T-helper 1 cell treated with Interleukin-12 subunit alpha and Interleukin-12 subunit beta and Interleukin-4 antibody, amounts not matched to agents 30 μg/mL and 1 μg/mL, for 36 hours (primary cell): ENCODE measurements around the gene ARL6IP4.

Experiments used
- H3K27ac Mint-ChIP-seq: one replicate; pipeline ENCODE4 v1.8.0; 2021; ENCODE audit warnings: mild to moderate bottlenecking, mixed read lengths
- H3K27me3 Mint-ChIP-seq: one replicate; pipeline ENCODE4 v1.8.0; 2021; ENCODE audit warnings: low read depth, mixed read lengths
- H3K36me3 Mint-ChIP-seq: one replicate; pipeline ENCODE4 v1.8.0; 2021; ENCODE audit warnings: low read depth, mixed read lengths
- H3K4me1 Mint-ChIP-seq: one replicate; pipeline ENCODE4 v1.8.0; 2021; ENCODE audit warnings: low read depth, mixed read lengths
- H3K4me3 Mint-ChIP-seq: one replicate; pipeline ENCODE4 v1.8.0; 2021; ENCODE audit warnings: mild to moderate bottlenecking, moderate library complexity, mixed read lengths
- H3K9me3 Mint-ChIP-seq: one replicate; pipeline ENCODE4 v1.8.0; 2021; ENCODE audit warnings: mixed read lengths

ARL6IP4 gene

DNA sequence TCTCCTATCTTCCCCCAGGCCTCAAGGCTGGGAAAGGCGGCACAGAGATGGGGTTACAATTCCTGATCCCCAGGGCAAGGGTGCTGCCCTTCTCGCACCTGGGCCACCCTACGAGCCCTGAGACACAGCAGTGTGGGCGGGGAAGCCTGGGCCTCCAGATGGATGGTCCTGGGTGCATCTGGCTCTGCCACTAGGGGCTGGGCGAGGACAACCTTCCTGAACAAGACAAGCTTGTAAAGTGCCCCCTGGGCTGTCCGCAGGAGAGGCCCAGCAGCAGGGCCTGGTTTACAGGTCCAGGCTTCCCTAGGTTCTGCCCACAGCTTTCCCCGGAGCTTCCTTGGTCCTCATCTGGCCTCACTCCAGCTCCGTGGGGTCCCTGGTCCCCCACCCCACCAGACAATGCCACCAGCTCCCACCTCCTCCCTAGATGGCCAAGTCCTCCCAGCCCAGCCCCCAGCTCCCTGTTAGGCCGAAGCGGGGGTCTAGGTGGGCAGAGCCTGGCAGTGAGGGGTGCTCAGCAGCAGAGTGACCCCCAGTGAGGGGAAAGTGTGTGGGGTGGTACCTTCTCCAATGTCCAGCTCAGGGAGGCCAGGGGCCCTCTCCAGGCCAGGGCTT, 8.9 kb downstream of the ARL6IP4 start:
- Mint-ChIP-seq H3K36me3 (peaks cover 3% of the 10 kb centered on the region), H3K27me3 (no peaks in the 10 kb centered on the region), H3K4me3 (no peak overlapping the region), H3K9me3 (no peaks in the 10 kb centered on the region), H3K27ac (no peak overlapping the region), H3K4me1 (no peaks in the 10 kb centered on the region)

DNA sequence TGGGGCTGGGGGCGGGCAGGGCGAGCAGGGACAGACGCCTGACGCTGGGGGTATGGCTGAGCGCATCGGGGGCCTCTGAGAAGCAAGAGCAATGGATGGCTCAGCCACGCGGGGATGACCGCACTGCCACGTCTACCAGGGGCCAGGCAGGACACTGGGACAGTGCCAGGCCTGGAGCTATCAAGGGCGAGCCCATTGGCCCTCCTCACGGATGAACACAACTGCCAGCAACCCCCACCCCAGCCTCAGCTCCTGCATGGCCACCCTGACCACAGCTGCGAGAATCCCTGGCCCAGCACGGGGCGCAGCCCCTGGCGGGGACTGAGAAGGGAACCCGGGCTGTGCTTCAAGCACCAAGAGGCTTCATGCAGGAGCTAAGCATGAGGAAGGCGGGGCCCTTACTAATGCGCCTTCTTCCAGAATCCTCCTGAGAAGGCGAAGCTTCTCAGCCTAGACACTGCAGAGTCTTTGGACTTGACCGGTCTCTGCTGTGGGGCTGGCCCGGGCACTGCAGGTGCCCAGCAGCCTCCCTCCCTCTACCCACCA, 9.5 kb downstream of the ARL6IP4 start:
- Mint-ChIP-seq H3K9me3 (no peaks in the 10 kb centered on the region), H3K27ac (no peak overlapping the region), H3K4me1 (no peaks in the 10 kb centered on the region), H3K36me3 (no peaks in the 10 kb centered on the region), H3K27me3 (no peaks in the 10 kb centered on the region), H3K4me3 (no peak overlapping the region)

DNA sequence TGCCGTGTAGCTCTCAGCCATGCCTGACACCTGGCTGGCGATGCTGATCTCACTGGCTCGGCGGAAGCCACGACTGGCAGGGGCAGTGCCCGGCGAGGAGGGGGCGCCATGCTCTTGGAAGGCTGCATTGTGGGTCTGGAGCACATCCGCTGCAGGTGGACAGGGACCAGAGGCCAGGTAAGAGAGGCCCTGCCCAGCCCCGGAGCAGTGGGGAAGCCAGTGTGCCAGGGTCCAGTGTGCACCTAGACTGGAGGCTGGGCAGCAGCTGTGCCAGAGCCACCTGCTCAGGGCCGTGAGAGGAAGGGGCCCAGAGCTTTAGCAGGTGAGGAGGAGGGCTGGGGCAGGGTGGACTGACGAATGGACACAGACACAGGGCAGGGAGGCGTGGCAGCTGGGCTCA, 10.1 kb downstream of the ARL6IP4 start:
- no peak overlapping the region for H3K27ac Mint-ChIP-seq
- H3K4me1 Mint-ChIP-seq: no peaks in the 10 kb centered on the region
- no peak overlapping the region for H3K4me3 Mint-ChIP-seq
- H3K27me3 Mint-ChIP-seq: no peaks in the 10 kb centered on the region
- no peaks in the 10 kb centered on the region for H3K9me3 Mint-ChIP-seq
- H3K36me3 Mint-ChIP-seq: no peaks in the 10 kb centered on the region

DNA sequence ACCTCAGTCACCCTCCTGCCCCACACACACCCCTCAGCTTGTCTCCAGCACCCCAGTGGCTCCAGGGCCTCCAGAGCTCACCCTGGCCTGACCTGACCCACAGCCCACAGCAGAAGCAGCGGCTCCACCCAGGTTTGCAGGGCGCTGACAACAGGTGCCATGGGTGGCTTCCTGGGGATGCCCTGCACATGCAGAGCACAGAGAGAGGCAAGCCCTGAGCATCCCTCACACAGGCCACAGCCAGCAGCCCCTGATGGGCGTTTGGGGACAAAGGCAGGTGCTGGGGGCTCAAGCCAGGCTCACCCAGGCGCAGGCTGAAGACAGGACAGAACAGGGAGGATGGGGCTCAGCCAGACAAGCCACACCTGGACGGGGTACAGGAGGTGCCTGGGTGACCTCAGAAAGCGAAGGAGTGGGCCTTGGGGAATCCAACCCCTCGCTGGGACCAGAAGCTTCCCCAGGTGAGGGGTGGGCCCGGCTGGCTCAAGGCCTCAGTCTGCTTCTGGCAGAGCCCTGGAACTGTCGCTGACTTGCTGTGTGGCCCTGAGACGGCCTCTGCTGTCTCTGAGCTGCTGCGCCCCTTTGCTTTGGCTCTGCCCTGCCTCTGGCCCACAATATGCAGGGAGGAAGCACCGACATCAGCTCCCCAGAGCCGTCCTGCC, 10.6 kb downstream of the ARL6IP4 start:
- no peaks in the 10 kb centered on the region for H3K9me3 Mint-ChIP-seq
- no peak overlapping the region for H3K4me3 Mint-ChIP-seq
- no peaks in the 10 kb centered on the region for H3K27me3 Mint-ChIP-seq
- H3K27ac Mint-ChIP-seq: no peak overlapping the region
- H3K36me3 Mint-ChIP-seq: no peaks in the 10 kb centered on the region
- H3K4me1 Mint-ChIP-seq: no peaks in the 10 kb centered on the region

DNA sequence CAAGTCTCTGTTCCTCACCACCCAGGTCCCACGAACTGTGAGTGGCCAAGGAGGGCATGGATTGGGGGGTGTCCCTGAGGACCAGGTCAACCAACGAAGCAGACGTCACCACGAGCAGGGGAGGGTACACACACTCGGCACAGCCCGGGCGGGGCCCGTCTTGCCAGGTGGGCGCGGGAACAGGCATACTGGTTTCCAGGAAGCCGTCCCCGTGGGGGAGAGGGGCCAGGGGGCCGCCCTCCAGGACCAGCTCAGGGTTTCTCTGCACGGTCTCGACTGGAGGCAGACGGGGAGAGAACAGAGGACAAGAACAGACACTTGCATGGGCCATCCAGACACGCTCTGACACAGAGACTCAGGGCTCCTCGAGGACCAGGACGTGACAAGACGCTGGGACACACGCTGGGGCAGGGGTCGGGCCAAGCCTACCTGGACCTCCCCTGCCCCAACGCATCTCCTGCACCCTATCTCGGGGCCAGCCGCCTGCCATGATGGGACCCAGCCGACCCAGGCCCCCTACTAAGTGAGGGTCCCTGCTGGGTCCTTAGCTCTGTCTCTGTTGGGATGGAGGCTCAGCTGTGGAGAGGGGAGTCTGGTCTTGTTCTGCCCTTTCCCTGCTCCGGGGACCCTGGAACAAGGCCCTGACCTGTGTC, 11.3 kb downstream of the ARL6IP4 start:
- H3K9me3 Mint-ChIP-seq: no peaks in the 10 kb centered on the region
- no peak overlapping the region for H3K4me3 Mint-ChIP-seq
- H3K27ac Mint-ChIP-seq: no peak overlapping the region
- H3K4me1 Mint-ChIP-seq: no peaks in the 10 kb centered on the region
- H3K36me3 Mint-ChIP-seq: no peaks in the 10 kb centered on the region
- H3K27me3 Mint-ChIP-seq: no peaks in the 10 kb centered on the region

DNA sequence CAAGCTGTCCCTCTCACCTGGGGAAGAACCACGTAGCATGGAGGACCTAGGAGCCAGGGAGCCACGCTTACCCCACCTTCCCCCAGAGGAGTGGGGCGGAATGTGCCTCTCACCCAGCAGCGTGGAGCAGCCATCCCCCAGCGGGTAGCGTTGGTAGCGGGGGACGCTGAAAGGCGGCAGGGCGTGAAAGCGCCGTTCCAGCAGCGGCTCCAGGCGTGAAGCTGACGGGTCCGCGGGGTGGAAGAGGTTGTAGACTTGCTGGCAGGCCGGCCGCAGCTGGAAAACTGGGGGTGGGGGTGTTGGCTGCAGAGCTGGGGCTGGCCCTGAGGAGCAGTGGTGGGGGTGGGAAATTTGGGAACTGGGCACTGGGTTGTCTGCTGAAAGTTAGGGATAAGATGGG, 11.9 kb downstream of the ARL6IP4 start:
- Mint-ChIP-seq H3K36me3 (no peaks in the 10 kb centered on the region), H3K4me3 (no peak overlapping the region), H3K27ac (no peak overlapping the region), H3K4me1 (no peaks in the 10 kb centered on the region), H3K9me3 (no peaks in the 10 kb centered on the region), H3K27me3 (no peaks in the 10 kb centered on the region)

DNA sequence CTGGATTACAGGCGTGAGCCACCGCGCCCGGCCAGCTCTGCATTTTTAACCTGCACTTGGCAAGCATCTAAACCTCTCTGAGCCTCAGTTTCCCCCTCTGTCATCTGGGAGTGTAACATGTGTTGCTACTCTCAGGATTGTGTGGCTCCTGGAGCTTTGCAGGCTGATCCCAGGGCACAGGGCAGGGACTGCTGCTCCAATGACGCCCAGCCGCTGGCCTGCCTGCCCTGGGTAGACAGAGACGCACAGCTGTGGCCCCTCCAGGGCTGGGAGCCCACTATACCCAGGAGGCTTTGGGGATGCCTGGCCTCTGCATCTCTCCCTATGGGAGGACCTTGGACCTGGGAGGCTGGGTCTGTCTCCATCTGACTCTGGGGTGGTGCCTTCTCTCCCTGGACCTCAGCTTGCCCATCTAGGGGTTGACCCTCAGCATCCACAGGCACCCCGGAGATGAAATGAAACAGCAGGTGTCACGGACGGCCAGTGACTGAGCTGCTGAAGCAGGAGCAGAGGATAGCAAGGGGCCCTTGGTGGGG, 13.7 kb downstream of the ARL6IP4 start:
- no peaks in the 10 kb centered on the region for H3K36me3 Mint-ChIP-seq
- H3K4me3 Mint-ChIP-seq: no peak overlapping the region
- H3K9me3 Mint-ChIP-seq: no peaks in the 10 kb centered on the region
- H3K27me3 Mint-ChIP-seq: no peaks in the 10 kb centered on the region
- no peaks in the 10 kb centered on the region for H3K4me1 Mint-ChIP-seq
- no peak overlapping the region for H3K27ac Mint-ChIP-seq

DNA sequence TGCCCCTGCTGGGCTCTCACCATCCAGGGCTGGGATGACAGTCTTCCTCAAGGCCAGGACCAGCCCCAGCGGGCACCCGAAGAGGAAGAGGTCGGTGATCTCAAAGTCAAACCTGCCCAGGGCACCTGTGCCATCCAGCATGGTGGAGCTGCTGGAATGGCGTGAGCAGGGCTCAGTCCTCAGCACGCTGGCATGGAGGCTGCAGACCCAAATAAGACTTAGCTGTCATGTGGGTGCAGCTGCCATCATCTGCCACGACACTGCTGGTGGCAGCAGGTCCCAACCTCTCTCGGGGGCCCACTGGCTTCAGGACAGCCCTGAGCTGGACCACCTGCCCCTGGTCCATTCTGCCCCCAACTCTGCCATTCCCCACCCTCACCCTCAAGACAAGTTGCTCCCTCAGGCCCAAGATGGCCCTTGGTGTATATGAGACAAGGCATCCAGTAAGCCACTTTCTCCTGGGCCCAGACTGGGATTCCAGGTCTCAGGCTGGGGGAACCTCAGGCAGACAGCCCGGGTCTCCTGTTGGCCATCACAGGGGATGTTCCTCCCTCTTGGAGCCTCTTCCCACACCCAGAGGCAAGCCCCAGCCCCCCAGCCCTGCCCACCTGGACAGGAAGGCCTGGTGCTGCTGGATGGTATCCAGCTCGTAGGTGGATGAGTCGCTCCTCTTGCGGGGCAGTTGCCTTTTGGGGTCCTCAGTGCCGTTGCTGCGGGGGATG, 14.5 kb downstream of the ARL6IP4 start:
- no peaks in the 10 kb centered on the region for H3K27me3 Mint-ChIP-seq
- no peak overlapping the region for H3K4me3 Mint-ChIP-seq
- no peaks in the 10 kb centered on the region for H3K9me3 Mint-ChIP-seq
- H3K27ac Mint-ChIP-seq: no peak overlapping the region
- no peaks in the 10 kb centered on the region for H3K36me3 Mint-ChIP-seq
- H3K4me1 Mint-ChIP-seq: no peaks in the 10 kb centered on the region

DNA sequence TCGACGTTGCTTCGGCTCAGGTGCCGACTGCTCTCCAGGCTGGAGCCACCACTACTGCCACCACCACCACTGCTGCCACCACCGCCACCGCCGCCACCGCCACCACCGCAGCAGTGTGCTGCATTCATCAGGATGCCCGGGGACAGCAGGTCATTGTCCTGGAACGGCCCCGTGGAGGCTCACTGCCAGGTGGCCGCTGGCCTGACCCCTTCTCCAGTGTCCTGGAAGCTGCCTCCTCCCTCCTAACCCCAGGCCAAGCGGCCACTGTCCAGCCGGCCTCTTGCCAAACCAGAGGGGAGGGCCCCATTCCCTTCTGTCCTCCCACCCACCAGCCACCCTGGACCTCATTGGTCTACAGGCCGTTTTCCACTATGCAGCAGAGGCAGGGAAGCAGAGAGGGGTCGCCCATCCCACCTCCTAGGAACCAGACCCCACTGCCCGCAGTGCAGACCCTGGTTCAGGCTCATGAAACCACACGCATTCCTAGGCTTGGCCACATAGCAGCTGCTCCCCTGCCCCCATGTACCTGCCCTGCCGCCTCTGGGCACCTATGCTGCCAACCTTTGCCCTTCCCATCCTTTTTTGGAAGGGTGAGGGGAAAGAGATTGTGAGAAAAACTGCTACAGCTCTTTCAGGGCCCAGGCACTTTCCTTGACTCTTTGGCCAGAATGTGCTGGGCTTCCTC, 15.2 kb downstream of the ARL6IP4 start:
- H3K27me3 Mint-ChIP-seq: no peaks in the 10 kb centered on the region
- no peak overlapping the region for H3K27ac Mint-ChIP-seq
- H3K36me3 Mint-ChIP-seq: no peaks in the 10 kb centered on the region
- H3K4me3 Mint-ChIP-seq: no peak overlapping the region
- no peaks in the 10 kb centered on the region for H3K9me3 Mint-ChIP-seq
- no peaks in the 10 kb centered on the region for H3K4me1 Mint-ChIP-seq

DNA sequence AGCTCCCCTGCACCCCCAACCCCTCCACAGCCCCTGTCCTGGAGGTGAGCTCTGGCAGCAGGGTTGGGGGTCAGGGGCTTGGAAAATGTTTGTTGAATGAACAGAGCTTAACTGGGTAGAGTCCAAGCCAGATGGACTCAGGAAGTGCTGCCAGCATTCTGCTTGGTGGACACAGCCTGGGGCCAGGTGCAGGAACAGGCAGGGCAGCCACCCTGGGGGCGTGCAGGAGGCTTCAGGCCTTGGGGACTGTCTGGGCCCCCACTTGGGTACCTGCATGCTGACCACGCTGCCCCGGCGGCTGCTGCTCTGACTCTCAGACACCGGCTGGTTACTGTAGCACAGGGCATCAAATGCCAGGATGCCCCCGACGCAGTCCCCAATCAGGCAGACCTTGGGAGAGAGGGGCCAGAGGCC, 15.7 kb downstream of the ARL6IP4 start:
- no peaks in the 10 kb centered on the region for H3K9me3 Mint-ChIP-seq

DNA sequence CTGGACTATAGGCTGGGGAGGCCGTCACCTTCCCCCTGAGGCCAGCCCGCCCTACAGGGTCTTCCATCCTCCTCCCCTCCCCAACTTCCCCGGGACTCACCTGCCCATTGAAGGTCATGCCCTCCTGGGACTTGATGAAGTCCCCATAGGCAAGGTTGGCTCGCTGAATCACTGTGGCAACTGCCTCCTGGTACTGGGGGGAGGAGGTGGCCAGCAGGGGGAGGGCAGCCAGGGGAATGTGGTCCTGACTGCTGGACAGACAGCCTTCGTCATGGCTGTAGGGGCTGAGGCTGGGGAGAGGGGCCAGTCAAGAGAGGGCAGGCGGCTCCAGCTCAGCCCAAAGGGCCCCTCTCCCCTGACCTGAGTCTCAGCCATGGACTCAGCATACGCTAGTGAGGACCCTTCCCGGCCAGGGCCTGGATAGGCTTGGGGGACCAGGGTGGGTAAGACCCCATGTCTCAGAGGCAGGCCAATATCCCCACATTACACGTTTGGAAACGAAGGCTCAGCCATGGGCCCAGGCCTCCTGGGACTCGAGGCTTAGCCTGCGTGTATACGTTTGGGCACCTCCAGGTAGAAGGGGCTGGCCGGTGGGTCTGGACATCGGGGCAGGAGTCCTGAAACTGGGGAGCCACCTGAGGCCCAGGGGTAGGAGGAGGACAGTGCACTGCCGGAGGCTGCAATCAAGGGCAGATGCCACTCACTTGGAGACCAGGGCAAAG, 16.3 kb downstream of the ARL6IP4 start:
- Mint-ChIP-seq H3K27me3 (no peaks in the 10 kb centered on the region), H3K27ac (no peak overlapping the region)

More for the DNA sequence above, 15.7 kb downstream of the ARL6IP4 start:
- Mint-ChIP-seq H3K27ac (no peak overlapping the region), H3K27me3 (no peaks in the 10 kb centered on the region), H3K4me3 (no peak overlapping the region), H3K4me1 (no peaks in the 10 kb centered on the region), H3K36me3 (no peaks in the 10 kb centered on the region)

DNA sequence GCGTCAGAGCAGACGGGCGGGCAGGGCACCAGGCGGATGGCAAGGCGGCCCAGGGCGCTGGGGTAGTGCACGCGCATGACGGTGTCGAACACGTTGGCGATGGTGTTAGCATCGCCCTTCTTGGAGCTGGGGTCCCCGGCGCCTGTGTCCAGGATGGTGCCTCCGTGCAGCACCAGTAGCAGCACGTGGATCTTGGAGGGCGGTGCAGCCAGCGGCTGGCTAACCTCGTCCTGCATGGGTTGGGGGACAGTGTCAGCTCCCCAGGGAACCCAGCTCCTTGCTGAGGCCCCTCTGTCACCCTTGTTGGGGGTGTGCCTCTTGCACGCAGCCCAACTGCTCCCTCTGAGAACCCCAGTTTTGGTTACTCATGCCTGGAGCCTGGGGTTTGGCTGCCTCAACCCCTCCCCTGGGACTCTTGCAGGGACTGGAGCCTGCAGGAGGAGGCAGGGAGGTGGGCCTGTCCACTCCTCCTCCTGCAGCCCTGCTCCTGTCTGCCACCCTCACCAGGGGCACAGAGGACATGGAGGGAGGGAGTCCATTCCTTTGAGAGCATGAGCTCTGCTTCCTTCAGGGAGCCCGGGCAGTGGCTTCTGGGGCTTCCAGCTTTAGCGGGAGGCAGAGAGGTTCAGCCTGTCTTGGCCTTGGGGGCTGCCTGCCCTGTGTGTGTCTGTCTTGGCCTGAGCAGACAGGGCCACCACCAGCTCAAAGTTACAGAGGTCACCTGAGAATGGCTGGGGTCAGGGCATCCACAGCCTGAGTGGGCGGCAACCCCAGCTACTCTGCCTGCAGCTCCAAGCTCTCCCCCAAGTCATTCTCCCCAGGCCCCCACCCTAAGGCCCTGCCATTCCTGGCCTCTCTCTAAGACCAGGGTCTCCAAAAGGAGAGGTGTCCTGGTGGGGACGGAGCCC, 17.1 kb downstream of the ARL6IP4 start:
- Mint-ChIP-seq H3K36me3 (no peaks in the 10 kb centered on the region), H3K27ac (no peak overlapping the region), H3K9me3 (no peaks in the 10 kb centered on the region), H3K27me3 (no peaks in the 10 kb centered on the region), H3K4me1 (no peaks in the 10 kb centered on the region), H3K4me3 (no peak overlapping the region)

More for the DNA sequence above, 16.3 kb downstream of the ARL6IP4 start:
- no peaks in the 10 kb centered on the region for H3K9me3 Mint-ChIP-seq
- H3K4me1 Mint-ChIP-seq: no peaks in the 10 kb centered on the region
- H3K4me3 Mint-ChIP-seq: no peak overlapping the region
- H3K36me3 Mint-ChIP-seq: no peaks in the 10 kb centered on the region

DNA sequence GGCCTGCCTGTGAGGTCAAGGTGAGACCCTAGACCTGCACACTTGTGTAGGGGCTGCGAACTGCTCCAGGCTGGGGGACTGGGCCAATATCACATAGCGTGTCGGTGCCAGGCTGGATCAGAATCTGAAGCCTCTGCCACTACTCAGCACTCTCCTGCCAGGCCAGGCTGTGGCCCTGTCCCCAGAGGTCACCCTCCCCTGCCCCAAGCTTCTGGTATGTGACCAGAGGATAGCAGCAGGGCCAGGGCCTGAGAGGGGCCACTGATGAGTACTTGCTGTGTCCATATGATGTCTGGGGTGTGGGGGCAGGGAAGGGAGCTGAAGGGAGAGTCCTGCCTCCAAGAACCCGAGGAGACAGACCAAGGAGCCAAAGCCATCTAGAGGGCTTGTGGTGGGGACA, 17.8 kb downstream of the ARL6IP4 start:
- Mint-ChIP-seq H3K9me3 (no peaks in the 10 kb centered on the region), H3K27me3 (no peaks in the 10 kb centered on the region), H3K4me3 (no peak overlapping the region), H3K36me3 (no peaks in the 10 kb centered on the region), H3K27ac (no peak overlapping the region), H3K4me1 (no peaks in the 10 kb centered on the region)
